ENCODE data around the gene SLC6A3.
A peak's percentile ranks its signal among the peaks of the same experiment; 100 is the strongest.

Gene SLC6A3

GRCh38 chr5:1404062-1404461 lies 41.2 kb downstream of the SLC6A3 start:
- no peak for DNase-seq

GRCh38 chr5:1402611-1403255 lies 42.5 kb downstream of the SLC6A3 start:
- no peak for DNase-seq

GRCh38 chr5:1401536-1402138 lies 43.6 kb downstream of the SLC6A3 start:
- no peak for DNase-seq

- no peak for DNase-seq
Observed at GRCh38 chr5:1400936-1401335, 44.3 kb downstream of the SLC6A3 start.

GRCh38 chr5:1400211-1400855 lies 44.9 kb downstream of the SLC6A3 start:
- no peak for DNase-seq

- DNase-seq: no peak
Observed at GRCh38 chr5:1399737-1400136, 45.5 kb downstream of the SLC6A3 start.

GRCh38 chr5:1396293-1396816 lies 48.9 kb downstream of the SLC6A3 start:
- no peak for DNase-seq

- DNase-seq: no peak
Observed at GRCh38 chr5:1394881-1395860, 50.1 kb downstream of the SLC6A3 start.

GRCh38 chr5:1393571-1394501 lies 51.4 kb downstream of the SLC6A3 start:
- DNase-seq: no peak

GRCh38 chr5:1392801-1393565 lies 52.3 kb downstream of the SLC6A3 start:
- no peak for DNase-seq

GRCh38 chr5:1392261-1392660 lies 53.0 kb downstream of the SLC6A3 start:
- no peak for DNase-seq

GRCh38 chr5:1391691-1392090 lies 53.5 kb downstream of the SLC6A3 start:
- no peak for DNase-seq

GRCh38 chr5:1390861-1391600 lies 54.2 kb downstream of the SLC6A3 start:
- no peak for DNase-seq

GRCh38 chr5:1390333-1390732 lies 54.9 kb downstream of the SLC6A3 start:
- no peak for DNase-seq

- no peak for DNase-seq
Observed at GRCh38 chr5:1388383-1388967, 56.8 kb downstream of the SLC6A3 start.

- no peak for DNase-seq
Observed at GRCh38 chr5:1387876-1388275, 57.4 kb downstream of the SLC6A3 start.

GRCh38 chr5:1387059-1387755 lies 58.0 kb downstream of the SLC6A3 start:
- DNase-seq: no peak

GRCh38 chr5:1386274-1386717 lies 58.9 kb downstream of the SLC6A3 start:
- DNase-seq: peak; percentile 78

Measured in eye (tissue), 1 donor.